Liver (tissue), 3 donors: ENCODE data around the gene RGP1.

Experiments
- FOXA1 ChIP-seq: IDR thresholded peaks from 2 replicates; pipeline ENCODE4 v1.6.1; 2016; ENCODE audit warnings: antibody characterized with exemption
- GABPA ChIP-seq, 2 donors: IDR thresholded peaks in 1 of 2; conservative IDR thresholded peaks in 1 of 2; 2 replicates each; pipeline ENCODE4 v1.6.1; 2016; ENCODE audit warnings: antibody characterized with exemption in 2 of 2, mild to moderate bottlenecking in 1 of 2, moderate library complexity in 1 of 2
- JUND ChIP-seq, 2 donors: IDR thresholded peaks; 2 replicates each; pipeline ENCODE4 v1.6.1; 2016; ENCODE audit warnings: antibody characterized with exemption in 2 of 2
- MAX ChIP-seq: IDR thresholded peaks from 2 replicates; pipeline ENCODE4 v1.6.1; 2016; ENCODE audit warnings: antibody characterized with exemption
- NR2F2 ChIP-seq: IDR thresholded peaks from 2 replicates; pipeline ENCODE4 v1.6.1; 2016; ENCODE audit warnings: antibody characterized with exemption
- RAD21 ChIP-seq, 2 donors: IDR thresholded peaks; 2 replicates each; pipeline ENCODE4 v1.6.1; 2016; ENCODE audit warnings: antibody characterized with exemption in 2 of 2, mild to moderate bottlenecking in 2 of 2
- RXRA ChIP-seq, 2 donors: IDR thresholded peaks; 2 replicates each; pipeline ENCODE4 v1.6.1; 2017 to 2018; ENCODE audit warnings: antibody characterized with exemption in 2 of 2, mild to moderate bottlenecking in 1 of 2
- SP1 ChIP-seq: IDR thresholded peaks from 2 replicates; pipeline ENCODE4 v1.6.1; 2018; ENCODE audit warnings: antibody characterized with exemption, mild to moderate bottlenecking
- ZBTB33 ChIP-seq: IDR thresholded peaks from 2 replicates; pipeline ENCODE4 v1.6.1; 2016; ENCODE audit warnings: antibody characterized with exemption
- TF ChIP-seq, protein P1 (sequence below): fragments of 150-350 bp; IDR thresholded peaks from 2 replicates; pipeline ENCODE4 v1.5.1; 2017; ENCODE audit warnings: improper control_type of control experiment, low read depth, low read length; ENCODE audit not compliant: missing input control
- donor health status: healthy.
- donor health status: healthy.

GRCh38 chr9:35738924-35739323 is 10.2 kb upstream of the RGP1 start:
- TF ChIP-seq MAX (no peak), GABPA (IDR thresholded peaks at IDR 0.05 in 1 of 2, conservative IDR thresholded peaks at IDR 0.05 in 1 of 2) (no peak), SP1 (no peak), RXRA (IDR thresholded peaks at IDR 0.05) (no peak), NR2F2 (no peak), FOXA1 (no peak), RAD21 (IDR thresholded peaks at IDR 0.05) (no peak), JUND (IDR thresholded peaks at IDR 0.05) (no peak), ZBTB33 (no peak)
- TF ChIP-seq, protein P1, sequence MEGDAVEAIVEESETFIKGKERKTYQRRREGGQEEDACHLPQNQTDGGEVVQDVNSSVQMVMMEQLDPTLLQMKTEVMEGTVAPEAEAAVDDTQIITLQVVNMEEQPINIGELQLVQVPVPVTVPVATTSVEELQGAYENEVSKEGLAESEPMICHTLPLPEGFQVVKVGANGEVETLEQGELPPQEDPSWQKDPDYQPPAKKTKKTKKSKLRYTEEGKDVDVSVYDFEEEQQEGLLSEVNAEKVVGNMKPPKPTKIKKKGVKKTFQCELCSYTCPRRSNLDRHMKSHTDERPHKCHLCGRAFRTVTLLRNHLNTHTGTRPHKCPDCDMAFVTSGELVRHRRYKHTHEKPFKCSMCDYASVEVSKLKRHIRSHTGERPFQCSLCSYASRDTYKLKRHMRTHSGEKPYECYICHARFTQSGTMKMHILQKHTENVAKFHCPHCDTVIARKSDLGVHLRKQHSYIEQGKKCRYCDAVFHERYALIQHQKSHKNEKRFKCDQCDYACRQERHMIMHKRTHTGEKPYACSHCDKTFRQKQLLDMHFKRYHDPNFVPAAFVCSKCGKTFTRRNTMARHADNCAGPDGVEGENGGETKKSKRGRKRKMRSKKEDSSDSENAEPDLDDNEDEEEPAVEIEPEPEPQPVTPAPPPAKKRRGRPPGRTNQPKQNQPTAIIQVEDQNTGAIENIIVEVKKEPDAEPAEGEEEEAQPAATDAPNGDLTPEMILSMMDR: no peak
